HG02798 (cell line): ENCODE data around the gene PBLD.
"Not testable (repeated sequence)": the region's sequence is repeated elsewhere in the genome, so short reads cannot be mapped to it uniquely, and the experiment has no call there.

ENCODE experiments used
- ATAC-seq: cut with Tn5 transposase; IDR thresholded peaks from one replicate; pipeline ENCODE4 v1.9.1; 2021; ENCODE audit warnings: mild to moderate bottlenecking; ENCODE audit not compliant: unreplicated experiment, poor library complexity

The PBLD gene

DNA sequence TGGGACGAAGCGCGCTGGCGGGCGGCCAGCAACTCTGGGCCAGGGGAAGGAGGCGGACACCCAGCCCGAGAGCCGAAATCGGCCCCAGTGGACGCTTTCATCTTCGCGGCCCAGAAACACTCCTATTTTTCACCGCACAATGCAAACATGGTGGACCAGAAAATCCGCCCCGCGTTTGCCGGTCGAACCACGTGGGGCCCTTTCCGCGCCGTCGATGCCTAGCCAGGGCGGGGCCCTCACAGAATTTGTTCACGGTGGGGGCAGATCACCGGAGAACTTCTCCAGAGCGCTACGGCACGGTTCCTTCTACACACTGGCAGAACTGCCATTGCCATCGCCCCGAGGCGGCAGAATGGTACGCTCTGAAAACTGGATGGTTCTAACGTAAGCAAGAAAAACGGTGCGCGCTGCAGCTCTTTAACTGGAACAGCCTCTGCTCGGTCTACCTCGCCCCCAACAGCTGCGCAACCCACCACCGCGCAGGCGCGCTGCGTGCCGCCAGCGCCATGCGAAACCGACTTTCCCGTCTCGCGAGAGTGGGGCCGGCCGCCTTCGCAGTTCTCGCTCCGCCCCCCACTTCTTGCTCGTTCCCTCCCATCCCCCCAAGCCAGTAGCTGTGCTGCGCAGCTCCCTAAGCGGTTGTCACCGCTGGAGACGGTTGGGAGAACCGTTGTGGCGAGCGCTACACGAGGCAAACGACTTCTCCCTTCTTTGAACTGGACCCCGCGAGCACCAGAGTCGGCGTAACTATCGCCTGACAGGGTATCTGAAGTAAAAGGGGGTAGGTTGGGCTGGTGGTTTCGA is 1.1 kb downstream of the PBLD start, which contains the start of gene HNRNPH3:
HNRNPH3 (plus strand) TSS at position 610 of the 804 bp plus-strand sequence. CDS start 5,158 bp downstream, outside the sequence.
- ATAC-seq, result peak; percentile 87

DNA sequence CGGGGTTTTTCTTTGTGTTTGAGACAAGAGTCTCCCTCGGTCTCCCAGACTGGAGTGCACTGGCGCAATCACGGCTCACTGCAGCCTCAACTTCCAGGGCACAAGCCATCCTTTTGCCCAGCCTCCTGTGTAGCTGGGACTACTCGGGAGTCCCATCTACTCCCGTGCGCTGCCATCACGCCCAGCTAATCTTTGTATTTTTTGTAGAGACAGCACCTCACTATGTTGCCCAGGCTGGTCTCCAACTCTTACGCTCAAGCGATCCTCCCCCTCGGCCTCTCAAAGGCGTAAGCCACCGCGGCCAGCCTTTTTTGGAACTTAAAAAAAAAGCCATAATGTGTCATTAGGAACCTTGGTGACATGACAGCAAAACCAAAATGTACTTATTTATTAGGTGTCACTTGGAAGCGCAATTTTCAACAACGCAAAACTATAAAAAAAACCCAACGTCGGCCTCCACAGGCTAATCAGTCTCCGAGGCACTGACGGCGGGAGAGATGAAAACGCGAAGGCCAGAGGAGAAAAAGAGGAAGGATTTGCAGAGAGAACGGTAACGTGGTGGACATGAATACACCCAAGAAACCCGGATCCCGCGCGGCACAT is 1.8 kb downstream of the PBLD start:
- no peak for ATAC-seq

GRCh38 chr10:68329506-68329861 is 3.2 kb downstream of the PBLD start:
- ATAC-seq, result no peak

DNA sequence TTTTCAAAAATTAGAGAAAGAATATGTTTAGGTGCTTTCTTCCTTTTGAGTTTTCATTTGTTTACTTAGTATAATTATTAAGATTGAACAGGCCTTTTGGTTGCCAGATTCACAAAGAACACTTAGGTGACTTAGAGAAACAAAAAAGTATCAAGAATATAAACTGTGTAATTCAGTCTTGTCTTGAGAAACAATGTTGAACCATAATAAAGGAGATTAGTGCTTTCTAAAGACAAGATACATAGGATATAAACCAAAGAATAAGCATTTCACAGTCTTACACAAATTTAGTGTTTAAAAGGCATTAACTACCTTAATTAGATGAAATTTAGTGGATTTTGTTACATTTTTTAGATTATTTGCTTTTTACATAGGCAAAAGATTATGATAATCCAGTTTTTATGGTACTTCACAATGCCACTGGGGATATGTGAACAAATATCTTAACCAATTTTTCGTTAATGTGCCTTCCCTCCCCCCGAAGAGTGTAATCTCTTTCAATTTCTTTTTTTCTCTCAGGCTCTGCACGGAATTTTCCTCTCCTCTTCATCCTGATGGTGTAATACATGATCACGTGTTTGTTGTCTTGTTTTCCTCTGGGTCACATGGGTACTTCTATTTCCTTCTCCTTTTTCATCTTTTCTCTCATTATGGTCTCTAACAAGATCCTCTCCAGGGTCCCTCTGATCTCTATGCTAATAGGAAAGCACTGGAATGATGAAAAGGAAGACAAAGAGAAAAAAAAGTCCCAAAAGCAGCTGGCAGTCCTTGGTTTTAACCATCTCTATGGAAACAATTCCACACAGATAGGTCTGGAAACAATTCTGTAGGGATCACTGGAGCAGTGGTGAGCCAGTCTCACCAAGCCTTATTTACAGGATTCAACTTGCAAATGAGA is 4.6 kb downstream of the PBLD start:
- no peak for ATAC-seq

DNA sequence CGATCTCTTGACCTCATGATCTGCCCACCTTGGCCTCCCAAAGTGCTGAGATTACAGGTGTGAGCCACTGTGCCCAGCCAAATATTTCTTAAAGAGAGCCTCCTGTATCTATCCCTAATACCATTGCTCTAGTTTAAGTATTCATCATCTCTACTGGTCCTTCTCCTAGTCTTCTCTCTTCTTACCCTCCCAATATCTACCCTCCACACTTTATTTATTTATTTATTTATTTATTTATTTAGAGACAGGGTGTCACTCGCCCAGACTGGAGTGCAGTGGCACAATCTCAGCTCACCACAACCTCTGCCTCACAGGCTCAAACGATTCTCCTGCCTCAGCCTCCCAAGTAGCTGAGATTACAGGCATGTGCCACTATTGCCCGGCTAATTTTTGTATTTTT is 8.3 kb downstream of the PBLD start:
- not testable (repeated sequence) for ATAC-seq

DNA sequence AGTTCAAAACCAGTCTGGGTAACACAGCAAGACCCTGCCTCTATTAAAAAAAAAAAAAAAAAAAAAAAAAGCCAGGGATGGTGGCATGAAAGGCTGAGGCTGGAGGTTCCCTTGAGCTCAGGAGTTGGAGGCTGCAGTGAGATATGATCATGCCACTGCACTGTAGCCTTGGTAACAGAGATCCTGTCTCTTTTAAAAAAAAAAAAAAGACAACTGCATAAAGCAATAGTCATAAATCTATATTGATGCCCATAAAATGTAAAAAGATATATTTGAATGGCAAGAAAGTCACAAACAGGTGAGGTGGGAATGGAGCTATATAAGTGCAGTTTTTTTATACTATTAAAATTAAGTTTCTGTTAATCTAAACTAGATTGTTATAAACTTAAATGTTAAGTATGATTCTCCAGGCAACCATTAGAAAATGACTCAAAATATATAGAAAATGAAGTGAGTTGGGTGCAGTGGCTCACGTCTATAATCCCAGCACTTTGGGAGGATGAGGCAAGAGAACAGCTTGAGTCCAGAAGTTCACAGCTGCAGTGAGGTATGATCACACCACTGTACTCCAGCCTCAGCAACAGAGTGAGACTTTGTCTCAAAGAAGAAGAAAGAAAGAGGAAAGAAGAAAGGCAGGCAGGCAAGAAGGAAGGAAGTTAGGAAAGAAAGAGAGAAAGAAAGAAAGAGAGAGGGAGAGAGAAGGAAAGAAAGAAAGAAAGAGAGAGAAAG is 14.2 kb downstream of the PBLD start:
- ATAC-seq, result no peak

DNA sequence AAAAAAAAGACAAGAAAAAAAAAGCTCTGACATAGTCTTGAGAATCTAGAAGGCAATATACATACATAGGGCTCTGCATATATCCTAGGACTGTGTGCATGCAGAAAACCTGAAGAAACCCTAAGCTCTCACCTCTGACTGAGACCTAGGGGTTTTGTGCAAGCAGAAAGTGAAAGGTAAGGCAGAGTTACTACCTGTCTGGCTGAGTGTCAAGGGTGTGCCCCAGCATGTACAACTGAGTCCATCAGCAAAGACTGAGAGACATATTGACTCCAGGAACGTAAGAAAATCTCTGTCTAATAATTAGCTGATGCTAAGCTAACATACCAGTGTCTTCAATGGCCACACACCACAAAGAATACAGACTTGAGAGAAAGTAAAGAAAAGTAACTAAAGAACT is 17.1 kb downstream of the PBLD start:
- ATAC-seq, result no peak

GRCh38 chr10:68314930-68315329 is 17.8 kb downstream of the PBLD start:
- ATAC-seq, result not testable (repeated sequence)

- no peak for ATAC-seq
Measured at GRCh38 chr10:68310531-68310930, 22.2 kb downstream of the PBLD start.

- ATAC-seq, result no peak
Measured at GRCh38 chr10:68305854-68306253, 26.9 kb downstream of the PBLD start.

DNA sequence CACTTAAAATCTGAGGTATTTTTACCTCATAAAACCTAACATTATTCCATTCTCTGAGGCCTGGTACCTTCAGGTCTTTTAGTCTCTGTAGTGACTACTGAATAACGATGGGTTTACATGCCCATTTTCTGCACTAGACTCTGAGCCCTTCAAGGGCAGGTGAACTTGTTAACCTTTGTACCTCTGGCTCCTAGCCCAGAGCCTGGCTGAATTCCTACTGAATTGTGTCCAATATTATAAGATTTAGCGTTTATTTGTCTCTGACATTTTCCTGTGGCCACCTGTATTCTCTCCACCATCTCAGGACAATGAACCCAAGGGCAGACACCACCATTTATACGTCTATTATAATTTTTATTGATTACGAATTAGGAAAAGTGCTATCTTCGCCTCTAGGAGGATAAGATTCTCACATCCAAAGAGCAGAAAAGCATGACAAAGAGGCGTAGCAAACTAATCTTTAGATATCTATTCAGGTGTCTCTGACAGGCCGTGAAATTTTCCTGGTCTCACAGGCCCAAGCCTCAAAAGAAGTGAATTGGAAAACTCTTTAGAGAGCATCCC is 28.8 kb downstream of the PBLD start:
- no peak for ATAC-seq

- no peak for ATAC-seq
Measured at GRCh38 chr10:68302871-68303270, 29.9 kb downstream of the PBLD start.

- ATAC-seq, result no peak
Measured at GRCh38 chr10:68302503-68302823, 30.3 kb downstream of the PBLD start.

GRCh38 chr10:68301790-68302502 is 30.8 kb downstream of the PBLD start:
- ATAC-seq, result peak; percentile 69

GRCh38 chr10:68301301-68301700 is 31.4 kb downstream of the PBLD start:
- ATAC-seq, result no peak

DNA sequence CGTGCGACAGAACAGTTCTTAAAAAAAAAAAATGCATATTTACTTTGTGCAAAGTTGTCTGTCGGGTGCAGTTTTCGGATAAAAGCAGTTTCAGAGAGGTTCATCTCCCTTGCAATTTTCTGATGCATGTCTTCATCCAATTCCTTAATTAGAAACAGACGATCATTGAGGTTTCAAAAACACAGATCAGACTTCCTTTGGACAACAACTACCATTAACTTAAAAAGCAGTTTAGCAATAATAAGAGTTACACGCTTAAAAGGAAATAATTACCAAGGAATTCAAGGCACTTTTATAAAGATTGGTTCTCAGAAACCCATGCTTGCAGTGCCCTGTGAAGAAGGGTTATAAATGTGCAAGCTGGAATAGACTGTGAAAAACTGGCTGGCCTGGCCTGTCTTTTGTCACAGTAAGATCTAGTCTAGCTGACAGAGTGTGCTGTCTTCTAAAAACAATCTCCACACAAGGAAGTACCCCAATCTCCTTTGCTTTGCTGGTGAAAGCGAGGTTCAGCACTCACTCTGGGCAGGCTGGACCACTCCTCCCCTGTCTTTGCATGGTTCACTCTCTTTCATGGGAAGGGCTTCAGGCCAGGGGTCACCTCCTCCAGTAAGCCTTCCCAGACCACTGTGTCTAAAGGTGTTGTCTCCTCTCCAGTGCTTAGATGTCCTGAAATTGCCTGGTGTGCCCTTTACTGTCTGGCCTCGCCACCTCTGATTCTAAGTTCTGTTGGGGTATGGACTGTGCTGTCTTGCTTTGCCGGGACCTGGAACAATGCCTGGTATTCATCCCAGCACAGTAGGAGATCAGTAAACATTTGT is 35.7 kb downstream of the PBLD start:
- ATAC-seq, result no peak

GRCh38 chr10:68290736-68291135 is 42.0 kb downstream of the PBLD start:
- ATAC-seq, result no peak

- no peak for ATAC-seq
Measured at GRCh38 chr10:68288717-68289116, 44.0 kb downstream of the PBLD start.
